ENCODE measurements around the gene JCAD. TPM values are rescaled to one million over a fixed set of nuclear protein-coding genes. Genes with fewer than 3 reads are reported as not detected.

Gene JCAD
- total RNA-seq, 2 donors from 2014 or later, result 44.6 to 52.8 TPM

DNA sequence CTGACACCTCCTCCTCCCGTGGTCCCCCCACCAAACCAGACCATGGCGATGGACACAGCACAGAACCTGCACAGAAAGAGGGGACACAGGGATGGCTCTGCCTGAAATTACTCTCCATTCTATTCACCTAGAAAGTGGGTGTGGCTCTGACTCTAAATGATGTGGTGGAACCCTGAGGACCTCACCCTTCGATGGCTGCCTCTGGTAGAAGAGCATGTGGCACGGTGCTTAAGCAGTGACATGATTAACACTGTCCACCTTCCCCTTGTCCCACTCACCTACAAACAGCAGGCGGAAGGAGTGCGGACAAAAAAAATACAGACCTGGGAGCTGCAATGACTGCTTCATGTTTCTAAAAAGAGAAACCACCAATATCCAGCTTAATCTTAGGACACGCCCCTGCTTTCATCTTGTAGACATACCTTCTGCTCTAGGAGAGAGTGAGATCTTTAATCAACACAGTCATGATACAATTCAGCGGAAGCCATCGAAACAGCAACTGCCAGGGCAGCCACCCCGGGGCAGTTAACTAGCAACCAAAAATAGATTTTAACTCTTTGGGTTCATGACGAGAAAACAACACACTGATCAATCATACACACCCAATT lies 11.4 kb downstream of the JCAD start:
- no peak for DNase-seq
- no peak for ATAC-seq
- intact Hi-C loops (cut with DNase I), result no loop called here

DNA sequence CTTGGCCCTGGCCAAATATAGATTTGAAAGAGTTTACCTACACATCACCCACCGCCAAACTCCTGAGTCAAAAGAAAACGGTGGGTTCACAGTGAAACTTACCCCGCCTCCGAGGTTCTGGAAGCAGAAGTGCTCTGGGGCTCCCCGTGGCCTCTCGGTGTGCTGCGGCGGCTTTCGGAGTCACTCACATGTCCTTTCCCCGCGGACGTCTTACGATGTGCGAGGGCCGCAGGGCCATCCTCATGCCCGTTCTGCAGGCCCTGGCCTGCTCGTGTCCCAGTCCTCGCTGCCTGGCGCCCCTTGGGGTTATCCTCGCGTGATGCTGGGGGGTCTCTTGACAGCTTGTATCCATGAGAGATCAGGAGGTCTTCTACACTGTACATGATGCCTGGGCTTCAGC lies 12.0 kb downstream of the JCAD start:
- intact Hi-C loops (cut with DNase I), result no loop called here
- DNase-seq (no peak), ATAC-seq (no peak)

DNA sequence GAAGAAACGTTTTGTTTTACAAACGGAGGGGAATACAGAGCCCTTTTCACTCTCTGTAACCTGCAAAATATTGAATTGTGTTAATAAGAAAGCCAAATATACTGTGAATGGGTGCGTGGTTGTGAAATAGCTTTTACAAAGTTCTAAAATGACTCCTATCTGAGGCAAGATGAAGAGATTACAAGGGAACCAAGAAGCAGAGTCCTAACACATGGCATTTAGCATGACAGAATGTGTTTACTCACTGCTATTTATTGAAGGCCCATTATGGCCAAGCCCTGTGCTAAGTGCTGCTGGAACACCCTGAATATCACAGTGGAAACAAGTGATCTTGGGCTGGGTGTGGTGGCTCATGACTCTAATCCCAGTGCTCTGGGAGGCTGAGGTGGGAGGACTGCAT lies 12.9 kb downstream of the JCAD start:
- intact Hi-C loops (cut with DNase I), result no loop called here
- no peak for DNase-seq
- ATAC-seq, result no peak

DNA sequence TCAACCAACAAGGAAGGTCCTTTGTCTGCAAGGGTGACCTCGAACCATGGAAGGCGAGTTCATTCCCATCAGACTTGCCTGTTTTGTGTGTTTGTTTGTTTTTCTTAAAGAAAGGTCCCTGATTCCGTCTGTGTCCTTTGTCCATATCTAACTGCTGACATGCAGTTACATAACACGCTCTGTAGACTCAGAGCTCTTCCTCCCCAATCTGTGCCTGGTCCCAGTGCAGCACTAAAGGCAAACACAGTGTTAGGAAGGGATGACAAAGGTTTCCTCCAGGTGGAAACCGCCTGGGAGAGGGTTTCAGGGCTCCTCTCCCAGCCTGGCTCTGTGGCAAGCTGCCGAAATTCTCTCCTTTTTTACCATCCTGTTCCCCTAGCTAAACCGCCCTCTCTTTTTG lies 13.4 kb downstream of the JCAD start:
- intact Hi-C loops (cut with DNase I), result no loop called here
- ATAC-seq (no peak), DNase-seq (no peak)

DNA sequence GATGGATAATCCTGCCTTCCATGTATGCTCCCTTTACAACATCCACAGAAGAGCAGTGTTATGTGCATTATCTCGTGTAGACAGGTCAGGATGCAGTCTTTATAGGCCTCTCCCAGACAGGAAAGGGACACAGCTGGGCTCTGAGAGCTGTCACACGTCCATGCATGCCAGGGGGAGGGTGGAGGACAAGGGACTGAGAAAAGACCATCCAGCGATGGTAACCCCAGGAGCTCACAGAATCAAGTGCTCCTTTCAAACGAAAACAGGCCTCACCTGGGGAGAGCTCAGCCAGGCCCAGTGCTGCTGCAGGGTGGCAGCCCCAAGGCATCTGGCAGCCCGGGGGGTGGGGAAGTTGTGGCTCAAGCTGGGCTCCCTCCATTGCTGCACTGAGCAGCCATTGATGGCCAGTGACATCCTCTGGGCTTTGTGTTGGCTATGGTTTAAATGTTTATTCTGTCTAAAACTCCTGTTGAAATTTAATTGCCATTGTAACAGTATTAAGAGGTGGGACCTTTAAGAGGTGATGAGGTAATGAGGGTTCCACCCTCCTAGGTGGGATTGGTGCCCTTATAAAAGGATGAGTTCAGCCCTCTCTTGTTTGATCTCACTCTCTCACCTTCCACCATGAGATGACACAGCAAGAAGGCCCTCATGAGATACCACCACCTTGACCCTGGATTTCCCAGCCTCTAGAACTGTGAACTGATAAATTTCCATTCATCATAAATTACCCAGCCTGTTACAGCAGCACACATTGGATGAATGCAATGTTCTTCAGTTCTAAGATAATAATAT lies 15.7 kb downstream of the JCAD start:
- ATAC-seq (no peak), DNase-seq (no peak)
- intact Hi-C loops (cut with DNase I), result no loop called here

DNA sequence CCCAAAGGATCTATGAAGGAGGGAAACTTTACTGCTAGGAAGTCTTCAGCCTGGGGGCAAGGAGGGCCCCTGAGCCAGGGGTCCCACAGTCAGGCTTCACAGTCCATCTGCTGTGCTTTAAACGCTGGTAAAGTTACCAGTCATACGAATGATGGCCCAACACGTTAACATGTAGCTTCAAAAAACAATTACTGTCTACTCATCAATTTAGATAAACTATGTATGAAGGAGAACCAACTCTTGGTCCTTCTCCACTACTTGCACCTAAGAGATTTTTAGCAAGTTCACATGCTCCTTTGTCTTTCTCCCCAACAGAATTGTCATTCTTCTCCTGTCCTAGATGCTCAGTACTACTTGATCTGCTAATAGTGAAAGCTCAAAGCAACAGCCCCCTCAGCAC lies 16.6 kb downstream of the JCAD start:
- DNase-seq (no peak), ATAC-seq (no peak)
- intact Hi-C loops (cut with DNase I), result no loop called here

DNA sequence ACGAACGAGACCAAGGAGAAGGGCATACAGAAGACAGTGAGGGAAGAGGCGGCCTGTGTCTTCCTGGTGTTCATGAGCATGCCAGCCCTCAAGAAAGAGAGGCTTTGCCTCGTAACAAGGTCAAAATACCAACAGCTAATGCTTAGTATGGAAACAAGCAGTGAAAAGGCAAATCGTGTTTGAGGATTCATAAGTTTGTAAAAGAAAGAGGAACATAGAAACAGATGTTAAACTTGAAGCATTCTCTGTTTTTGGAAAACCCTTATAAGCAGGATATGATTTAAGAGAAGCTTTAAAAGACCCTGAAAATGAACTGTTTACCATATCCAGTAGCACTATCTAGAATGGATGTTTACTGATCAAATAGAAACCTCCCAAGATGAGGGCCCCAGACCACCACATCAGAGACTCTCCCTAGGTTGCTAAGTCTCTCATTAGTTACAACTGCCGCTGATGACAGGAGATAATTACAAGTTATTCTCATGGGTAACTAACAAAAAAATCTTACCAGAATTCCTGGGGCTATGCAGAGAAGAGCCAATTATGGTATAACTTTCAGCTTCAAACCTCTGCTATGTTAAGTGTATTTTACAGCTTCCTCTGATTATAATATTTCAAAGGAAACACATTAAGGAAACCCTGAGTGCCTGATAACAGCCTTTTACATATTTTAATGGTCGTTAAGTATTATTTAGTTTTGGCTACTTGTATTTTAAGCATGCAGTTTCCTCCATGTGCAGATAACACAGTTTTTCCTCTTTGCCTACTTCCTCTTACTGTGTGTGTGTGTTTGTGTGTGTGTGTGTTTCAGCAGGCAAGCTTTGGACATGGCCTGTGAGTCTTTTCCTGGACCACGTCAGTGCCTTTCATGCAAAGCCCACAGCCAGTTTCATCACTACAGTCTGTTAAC lies 17.9 kb downstream of the JCAD start:
- intact Hi-C loops (cut with DNase I), result no loop called here
- ATAC-seq (peak; percentile 13 to 23), DNase-seq (no peak)

DNA sequence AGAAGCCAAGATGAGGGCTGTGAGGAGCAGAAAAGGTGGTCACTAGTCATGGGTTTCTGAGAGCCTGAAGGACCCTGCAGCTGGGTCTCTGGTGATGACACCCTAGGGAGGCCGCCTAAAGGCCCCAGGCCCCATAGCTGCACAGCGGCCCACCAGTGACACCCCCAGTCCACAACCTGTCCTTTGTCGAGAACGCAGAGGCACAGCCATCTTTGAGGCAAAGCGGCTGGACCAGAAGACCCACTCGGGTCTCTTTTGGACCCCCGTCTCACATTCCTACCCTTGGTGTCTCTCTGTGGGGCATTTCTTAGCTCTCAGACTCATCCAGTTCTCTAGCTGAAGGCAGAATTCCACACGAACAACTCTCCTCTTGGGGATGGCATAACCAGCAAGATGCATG lies 18.8 kb downstream of the JCAD start:
- intact Hi-C loops (cut with DNase I), result no loop called here
- no peak for DNase-seq
- ATAC-seq, result no peak

DNA sequence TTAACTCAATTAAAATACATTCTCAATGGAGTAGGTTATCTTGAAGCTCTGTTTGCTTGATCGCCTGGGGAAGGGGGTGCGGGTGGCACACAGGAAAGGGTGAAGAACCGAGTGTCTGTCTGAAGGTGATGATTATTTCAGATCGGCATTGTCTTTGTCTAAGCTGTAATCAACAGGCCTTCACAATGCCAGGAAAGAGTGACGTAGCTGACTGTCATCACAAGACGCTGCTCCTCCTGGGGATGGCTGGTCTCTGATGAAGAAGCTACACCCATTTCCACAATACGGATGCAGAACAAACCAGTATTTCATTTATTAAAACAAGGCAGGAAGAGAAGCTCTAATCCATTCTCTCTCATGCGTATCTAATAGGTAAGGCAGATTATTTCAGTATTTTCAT lies 19.4 kb downstream of the JCAD start:
- DNase-seq (no peak), ATAC-seq (peak in 1 of 2 donors; percentile 19)
- intact Hi-C loops (cut with DNase I), result no loop called here

DNA sequence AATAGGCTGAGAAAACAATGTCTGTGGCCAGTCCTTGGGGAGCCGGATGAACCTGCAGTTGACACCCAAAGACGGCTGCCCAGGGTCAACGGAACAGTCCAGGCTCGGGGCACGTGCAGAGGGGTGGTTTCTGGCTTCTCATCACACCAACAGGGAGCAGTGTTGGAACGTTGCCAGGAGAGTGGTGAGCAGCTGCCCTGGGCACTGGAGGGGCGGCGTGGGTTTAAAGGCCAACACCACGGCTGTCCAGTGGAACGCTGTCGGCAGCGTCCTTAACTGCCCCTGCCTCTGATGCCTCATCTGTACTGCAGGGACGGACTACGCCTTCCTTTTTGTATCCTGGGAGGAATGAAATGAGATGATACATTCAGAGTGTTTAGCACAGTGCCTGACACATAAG lies 19.8 kb downstream of the JCAD start:
- peak; percentile 29 to 45 for ATAC-seq
- intact Hi-C loops (cut with DNase I), result no loop called here
- peak; percentile 52 for DNase-seq

DNA sequence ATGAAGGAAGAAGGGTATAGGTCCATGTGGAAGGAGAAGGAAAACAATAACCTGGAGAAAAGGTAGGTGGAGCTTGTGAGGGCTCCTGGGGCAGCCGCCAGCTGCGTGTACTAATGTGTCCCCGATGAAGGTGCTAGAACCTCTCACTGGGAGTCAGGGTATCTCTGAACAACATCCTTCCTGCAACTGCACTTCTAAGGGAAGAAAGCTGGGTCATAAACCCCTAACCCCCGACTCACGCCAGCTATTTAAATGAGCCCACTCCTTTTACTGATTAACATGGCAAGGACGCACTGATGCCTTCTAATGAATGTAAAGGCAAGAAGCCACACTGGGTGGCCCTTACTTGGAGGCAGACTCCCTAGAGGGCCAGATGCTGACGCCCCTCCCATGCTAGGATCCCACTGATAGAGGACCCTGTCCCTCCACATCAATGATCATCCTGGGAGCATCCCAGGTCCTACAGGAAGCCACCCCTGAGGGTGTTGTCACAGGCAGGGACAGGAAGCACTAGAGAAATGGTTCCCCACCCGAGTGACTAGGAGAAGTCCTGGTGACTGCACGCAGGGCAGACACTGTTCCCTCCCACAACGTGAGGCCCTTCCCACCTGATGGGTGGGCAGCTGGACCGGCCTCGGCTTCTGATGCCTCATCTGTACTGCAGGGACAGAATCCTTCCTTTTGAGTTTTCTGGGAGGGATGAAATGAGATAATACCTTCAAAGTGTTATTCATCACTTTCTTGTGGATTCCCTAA lies 20.4 kb downstream of the JCAD start:
- intact Hi-C loops (cut with DNase I), result no loop called here
- no peak for ATAC-seq
- DNase-seq, result no peak

DNA sequence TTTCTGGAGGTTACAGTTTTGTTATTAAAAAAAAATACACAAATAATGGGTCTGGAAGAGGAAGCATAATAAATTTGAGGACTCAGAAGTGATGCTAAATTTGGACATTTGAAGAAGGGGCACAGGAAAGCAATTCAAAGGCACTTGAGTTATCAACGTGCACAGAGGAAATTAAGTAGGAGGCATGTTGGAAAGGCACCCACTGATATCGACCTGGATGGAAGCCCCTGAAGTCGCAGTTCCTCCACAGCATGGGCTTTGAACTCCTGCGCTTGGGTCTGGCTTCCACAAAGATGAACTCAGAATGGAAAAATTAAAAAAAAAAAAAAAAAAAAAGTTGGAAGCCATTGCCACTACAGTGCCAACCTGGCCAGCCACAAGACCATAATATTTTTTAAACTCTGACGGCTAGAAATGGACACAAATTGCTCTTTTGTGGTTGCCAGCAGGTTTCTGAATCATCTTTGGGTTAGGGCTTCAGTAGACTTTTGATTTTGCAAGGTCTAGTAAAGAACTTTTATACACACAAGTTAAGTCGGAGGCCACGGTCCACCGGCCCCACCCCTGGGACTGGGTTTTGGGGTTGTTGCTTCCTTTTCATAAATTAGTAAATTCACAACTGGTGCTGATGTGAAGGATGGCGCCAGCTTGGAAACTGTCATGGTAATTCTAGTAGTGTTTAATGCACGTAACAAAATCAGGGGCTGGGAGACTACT lies 21.6 kb downstream of the JCAD start:
- intact Hi-C loops (cut with DNase I), result no loop called here

DNA sequence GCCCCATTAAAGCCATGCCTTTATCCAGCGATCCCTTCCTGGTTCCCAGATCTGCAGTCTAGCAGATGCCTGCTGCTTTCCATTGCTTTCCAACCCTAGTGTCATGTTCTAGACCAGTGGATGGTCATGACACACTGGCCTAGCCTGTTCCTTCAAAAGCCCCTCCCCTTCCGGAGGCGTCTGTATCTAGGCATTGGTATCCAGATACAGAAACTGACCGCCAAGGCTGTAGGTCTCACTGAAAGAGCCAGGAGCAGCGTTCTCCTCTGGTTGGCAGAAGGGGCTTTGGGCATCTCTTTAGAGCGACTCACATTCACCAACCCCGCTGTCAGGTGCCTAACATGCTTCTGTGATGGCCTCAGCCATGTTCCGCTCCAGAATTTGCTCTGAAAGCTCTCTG lies 22.6 kb downstream of the JCAD start:
- DNase-seq (no peak), ATAC-seq (peak; percentile 19 to 24)
- intact Hi-C loops (cut with DNase I), result no loop called here

More for the DNA sequence above, 21.6 kb downstream of the JCAD start:
- no peak for DNase-seq
- ATAC-seq, result peak in 1 of 2 donors; percentile 20

DNA sequence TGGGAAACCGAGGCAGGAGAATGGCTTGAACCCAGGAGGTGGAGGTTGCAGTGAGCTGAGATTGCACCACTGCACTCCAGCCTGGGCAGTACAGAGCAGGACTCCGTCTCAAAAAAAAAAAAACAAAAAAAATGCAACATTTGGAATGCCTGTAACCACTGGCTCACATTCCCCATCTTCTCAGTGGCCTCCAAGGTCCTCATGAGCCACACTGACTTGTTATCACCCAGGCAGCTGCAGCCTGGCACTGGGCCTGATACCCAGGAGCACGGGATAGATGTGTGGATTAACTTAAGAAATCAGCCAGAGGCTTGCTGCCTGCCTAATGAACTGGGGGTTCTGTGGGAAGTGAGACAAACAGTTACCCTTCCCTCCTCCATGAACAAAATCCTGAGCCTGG lies 23.0 kb downstream of the JCAD start:
- peak; percentile 41 to 70 for ATAC-seq
- intact Hi-C loops (cut with DNase I), result no loop called here
- no peak for DNase-seq

DNA sequence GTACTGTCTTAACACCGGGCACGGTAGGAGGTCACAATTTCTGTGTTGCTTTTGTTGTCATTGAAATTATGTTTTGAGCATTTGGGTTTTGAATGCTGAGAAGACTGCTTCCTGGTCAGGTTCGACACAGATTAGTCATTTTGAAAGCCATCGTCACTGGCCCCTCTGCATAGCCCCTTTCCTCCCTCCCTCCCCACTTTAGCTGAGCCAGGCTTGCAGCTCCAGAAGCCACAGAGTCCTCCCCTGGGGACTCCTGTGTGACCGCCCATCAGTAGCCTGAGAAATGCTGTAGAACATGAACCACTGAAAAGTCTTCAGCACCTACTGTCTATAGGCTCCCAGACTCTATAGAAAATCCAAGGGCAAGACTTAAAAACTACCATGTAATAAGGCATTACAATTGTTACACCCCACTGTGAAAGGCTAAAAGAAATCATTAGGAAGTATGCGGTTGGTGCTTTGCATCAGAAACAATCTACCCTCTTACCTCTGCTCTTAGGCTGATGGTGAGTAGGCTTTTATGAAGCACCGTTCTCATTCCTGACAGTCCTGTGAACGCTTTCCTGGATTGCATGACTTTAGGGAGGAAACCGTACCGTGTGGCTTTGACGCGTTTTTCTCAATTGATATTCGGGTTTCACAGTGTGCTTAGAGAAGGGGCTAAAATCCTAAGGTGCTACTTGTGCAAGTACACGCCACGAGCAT lies 24.8 kb downstream of the JCAD start:
- intact Hi-C loops (cut with DNase I), result no loop called here
- no peak for DNase-seq

DNA sequence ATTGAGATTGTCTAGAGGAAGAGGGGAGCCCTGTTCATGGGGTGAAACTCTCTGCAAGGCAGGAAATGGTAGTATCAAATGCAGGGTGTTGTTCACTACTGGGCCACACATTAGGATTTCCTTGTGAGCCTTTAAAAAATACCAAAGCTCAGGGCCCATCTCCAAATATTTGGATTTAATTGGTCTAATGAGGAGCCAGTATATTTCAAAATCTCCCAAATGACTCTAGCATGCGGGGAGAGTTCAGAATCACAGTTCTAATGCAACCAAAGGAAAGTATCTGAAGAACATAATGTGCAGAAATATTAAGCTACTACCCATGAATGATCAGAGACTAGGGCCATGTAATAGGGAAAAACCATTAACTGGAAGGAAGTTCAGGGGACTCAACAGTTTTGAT lies 27.3 kb downstream of the JCAD start:
- ATAC-seq, result no peak
- intact Hi-C loops (cut with DNase I), result no loop called here
- DNase-seq, result no peak

More for the DNA sequence above, 24.8 kb downstream of the JCAD start:
- no peak for ATAC-seq

DNA sequence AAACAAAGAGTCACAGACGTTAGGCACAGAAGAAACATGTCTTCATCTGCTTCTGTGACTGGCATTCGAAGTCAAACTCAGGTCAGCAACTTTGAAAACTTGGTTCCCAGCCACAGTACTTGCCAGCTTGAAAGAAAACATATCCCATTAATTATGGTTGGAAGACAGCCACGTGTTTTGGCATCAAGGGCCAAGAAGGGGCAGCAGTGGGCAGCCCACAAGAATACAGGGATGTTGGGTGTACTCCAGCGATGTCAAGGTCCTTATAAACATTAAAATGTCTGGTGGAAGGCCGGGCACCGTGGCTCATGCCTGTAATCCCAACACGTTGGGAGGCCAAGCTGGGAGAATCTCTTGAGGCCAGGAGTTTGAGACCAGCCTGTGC lies 29.5 kb downstream of the JCAD start:
- intact Hi-C loops (cut with DNase I), result loop anchor here in 1 of 2 donors (5.0 kb wide), 1 partner anchor 162 kb away; no protein-coding TSS in a partner anchor
- ATAC-seq, result no peak
- DNase-seq, result no peak
